Adipocyte (in vitro differentiated cells): Measurements from ENCODE around the gene NFATC2.

Experiments used
- DNase-seq: peaks from one replicate; pipeline ENCODE4 v3.0.0-alpha.2; 2015; ENCODE audit warnings: low read depth
- H3K27me3 ChIP-seq: replicated peaks from 2 replicates; pipeline ENCODE4 v1.7.0; 2013; ENCODE audit warnings: mild to moderate bottlenecking, low read length, moderate library complexity; ENCODE audit not compliant: control insufficient read depth, insufficient read depth
- H3K36me3 ChIP-seq: 2 replicates; pipeline ENCODE4 v1.7.0; 2013; ENCODE audit warnings: low read length, mild to moderate bottlenecking, moderate library complexity; ENCODE audit not compliant: control insufficient read depth, insufficient read depth, severe bottlenecking
- H3K4me1 ChIP-seq: 2 replicates; pipeline ENCODE4 v1.7.0; 2013; ENCODE audit warnings: mild to moderate bottlenecking, low read length, moderate library complexity; ENCODE audit not compliant: control insufficient read depth, insufficient read depth
- H3K4me3 ChIP-seq: 2 replicates; pipeline ENCODE4 v1.7.0; 2013; ENCODE audit warnings: mild to moderate bottlenecking, low read length, moderate library complexity
- H3K9ac ChIP-seq: 2 replicates; pipeline ENCODE4 v1.7.0; 2013; ENCODE audit warnings: mild to moderate bottlenecking, low read length, moderate library complexity
- H3K9me3 ChIP-seq: 2 replicates; pipeline ENCODE4 v1.7.0; 2013; ENCODE audit warnings: mild to moderate bottlenecking, low read length, moderate library complexity; ENCODE audit not compliant: control insufficient read depth

NFATC2 gene

DNA sequence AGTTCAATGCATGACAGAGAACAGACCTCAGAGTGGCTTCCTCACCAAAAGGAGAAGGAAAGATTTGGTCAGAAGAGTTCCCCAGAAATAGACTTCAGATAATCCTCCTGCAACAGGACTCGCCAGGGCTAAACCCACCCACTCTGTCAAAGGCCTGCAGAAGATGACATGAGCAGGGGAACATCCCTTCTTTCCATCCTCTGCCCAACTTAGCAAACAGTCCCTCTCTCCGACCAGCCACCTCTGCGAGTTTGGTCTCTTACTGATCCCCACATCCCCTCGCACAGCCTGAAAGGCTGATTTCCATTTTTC, 7.5 kb downstream of the NFATC2 start:
- Histone ChIP-seq H3K9ac (no peak overlapping the region), H3K4me1 (no peaks in the 10 kb centered on the region), H3K27me3 (peaks cover 16% of the 10 kb centered on the region), H3K9me3 (peaks cover 13% of the 10 kb centered on the region), H3K4me3 (no peak overlapping the region), H3K36me3 (no peaks in the 10 kb centered on the region)
- no peak for DNase-seq

DNA sequence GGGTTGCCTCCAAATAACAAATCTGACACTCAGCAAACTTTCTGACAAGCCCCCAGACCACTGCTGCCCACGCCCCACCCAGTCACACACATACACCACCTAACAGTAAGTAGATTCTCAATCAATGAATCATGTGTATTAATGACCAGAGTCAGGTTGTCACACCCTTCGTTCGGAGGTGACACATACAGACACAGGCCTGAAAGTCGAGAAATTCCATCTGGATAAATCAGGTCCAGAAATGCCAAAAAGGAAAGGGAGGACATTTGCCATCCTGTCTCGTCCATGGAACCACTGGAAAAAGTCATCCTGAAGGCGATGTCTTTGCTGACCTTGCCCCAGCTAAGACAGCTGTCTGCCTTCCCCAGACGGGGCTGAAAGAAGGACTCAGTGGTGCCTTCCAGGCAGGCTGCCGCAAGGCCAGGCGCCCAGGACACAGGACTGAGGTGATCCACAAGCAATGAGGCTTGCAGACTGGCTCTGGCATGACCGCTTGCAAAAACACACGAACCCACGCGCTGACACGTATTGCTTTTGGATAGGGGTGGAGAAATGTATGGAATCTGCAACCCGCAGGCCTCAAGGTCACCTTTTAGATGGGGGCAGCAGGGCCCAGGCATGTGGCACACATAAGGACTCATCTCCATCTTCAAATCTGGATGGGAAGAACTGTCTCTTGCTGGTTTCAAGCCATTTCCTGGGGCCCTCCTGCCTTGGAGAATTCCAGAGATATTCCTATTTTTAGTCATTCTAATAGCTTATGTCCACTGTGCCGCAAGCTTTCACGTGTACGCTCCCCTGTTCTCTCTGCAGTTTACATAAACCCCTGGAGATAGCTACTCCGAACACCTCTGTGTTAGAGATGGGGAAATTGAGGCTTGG, 9.0 kb downstream of the NFATC2 start:
- peak; percentile 62 for DNase-seq
- Histone ChIP-seq H3K9ac (no peak overlapping the region), H3K9me3 (peaks cover 13% of the 10 kb centered on the region), H3K4me1 (peaks cover 3% of the 10 kb centered on the region), H3K27me3 (peaks cover 16% of the 10 kb centered on the region), H3K36me3 (no peaks in the 10 kb centered on the region), H3K4me3 (no peak overlapping the region)

DNA sequence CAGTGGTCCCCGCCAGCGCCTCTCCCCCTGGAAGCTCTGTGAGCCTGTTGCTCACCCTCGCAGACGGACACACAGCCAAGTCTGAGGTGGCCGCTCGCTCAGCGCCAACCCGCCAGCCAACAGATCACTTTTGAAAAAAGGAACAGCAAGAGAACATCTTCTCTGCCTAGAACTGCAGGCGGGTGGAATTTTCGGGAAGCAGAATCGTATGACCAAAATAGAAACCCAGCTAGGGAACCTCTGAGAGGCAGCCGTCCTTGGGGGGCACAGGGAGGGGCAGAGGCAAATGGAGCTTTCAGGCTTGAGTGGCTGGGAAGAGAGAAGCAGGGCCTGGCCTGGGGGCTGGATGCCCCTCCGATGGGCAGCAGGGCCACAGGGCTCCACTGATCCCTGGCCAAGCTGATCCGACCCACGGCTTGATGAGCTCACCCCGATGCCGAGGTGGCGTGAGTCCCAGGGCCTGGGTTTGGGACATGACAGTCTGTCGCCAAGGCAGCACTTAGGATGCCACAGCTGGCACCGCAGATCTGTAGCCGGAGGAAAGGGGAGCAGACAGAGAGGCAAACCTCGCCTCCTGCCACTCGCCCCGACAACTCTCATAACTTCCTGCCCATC, 9.8 kb downstream of the NFATC2 start:
- DNase-seq, result no peak
- peaks cover 14% of the 10 kb centered on the region for H3K27me3 ChIP-seq
- H3K4me1 ChIP-seq, result peaks cover 3% of the 10 kb centered on the region
- H3K4me3 ChIP-seq, result no peak overlapping the region
- H3K9me3 ChIP-seq, result peaks cover 5% of the 10 kb centered on the region
- H3K36me3 ChIP-seq, result no peaks in the 10 kb centered on the region
- H3K9ac ChIP-seq, result no peak overlapping the region

DNA sequence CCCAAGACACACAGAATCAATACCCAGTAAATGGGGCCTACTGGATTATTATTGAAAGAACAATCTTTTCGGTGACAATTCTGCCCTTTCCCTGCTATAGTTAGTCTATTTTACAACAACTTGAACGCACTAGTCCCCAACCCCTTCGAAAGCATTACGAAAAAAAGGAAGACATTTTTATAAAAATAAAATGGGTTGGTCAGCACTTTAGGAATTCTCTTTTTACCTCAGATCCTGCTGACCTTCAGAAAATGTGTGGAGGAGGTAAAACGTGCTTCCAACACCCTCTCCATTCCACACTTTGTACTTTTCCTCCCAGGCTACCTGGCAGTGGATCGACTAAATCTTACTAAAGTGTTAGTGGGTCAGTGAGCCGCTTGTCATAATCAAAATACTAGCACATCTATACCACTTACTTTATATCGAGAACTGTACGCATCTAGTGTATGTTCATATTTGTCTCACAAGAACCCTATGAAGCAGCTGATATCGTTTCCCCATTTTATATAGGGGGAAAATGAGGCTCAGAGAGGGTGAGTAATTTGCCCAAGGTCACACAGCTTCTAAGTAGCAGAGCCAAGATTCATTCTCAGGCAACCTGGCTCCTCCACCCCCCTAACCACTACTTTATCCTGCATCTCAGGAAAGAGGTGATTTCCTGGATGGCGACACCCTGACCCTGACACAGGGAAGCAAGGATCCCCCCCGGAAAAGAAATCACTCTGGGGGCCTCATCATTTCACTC, 10.6 kb downstream of the NFATC2 start:
- DNase-seq, result no peak
- H3K9ac ChIP-seq, result no peak overlapping the region
- H3K27me3 ChIP-seq, result peaks cover 10% of the 10 kb centered on the region
- no peak overlapping the region for H3K4me3 ChIP-seq
- H3K36me3 ChIP-seq, result no peaks in the 10 kb centered on the region
- peaks cover 3% of the 10 kb centered on the region for H3K4me1 ChIP-seq
- no peaks in the 10 kb centered on the region for H3K9me3 ChIP-seq

DNA sequence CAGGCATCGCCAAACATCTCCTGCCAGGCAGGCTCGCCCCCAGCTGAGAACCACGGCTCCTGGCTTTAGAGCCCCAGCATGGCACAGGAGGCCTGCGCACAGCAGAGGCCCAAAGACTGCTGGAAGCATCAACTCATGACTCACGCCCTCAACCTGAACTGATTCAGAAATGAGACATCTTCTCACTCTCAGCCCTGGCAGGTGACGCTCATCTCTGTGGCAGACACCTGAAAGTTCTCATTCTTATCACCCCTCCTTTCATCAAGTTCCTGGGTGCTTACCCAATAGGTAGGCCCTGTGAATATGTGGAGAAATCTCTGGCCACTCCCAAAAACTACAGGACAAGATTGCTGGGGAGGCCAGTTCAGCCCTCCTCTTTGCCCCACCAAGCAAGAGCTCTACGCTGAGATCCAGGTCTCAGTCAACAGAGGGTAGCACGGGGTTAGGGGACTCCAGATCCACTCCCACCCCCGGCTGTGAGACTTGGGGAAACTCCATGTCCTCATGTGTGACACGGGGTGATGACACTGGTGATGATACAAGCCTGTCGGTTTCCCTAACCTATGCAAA, 11.3 kb downstream of the NFATC2 start:
- Histone ChIP-seq H3K9ac (no peak overlapping the region), H3K4me3 (no peak overlapping the region), H3K4me1 (peaks cover 3% of the 10 kb centered on the region), H3K9me3 (no peaks in the 10 kb centered on the region), H3K36me3 (no peaks in the 10 kb centered on the region), H3K27me3 (peaks cover 6% of the 10 kb centered on the region)
- no peak for DNase-seq

DNA sequence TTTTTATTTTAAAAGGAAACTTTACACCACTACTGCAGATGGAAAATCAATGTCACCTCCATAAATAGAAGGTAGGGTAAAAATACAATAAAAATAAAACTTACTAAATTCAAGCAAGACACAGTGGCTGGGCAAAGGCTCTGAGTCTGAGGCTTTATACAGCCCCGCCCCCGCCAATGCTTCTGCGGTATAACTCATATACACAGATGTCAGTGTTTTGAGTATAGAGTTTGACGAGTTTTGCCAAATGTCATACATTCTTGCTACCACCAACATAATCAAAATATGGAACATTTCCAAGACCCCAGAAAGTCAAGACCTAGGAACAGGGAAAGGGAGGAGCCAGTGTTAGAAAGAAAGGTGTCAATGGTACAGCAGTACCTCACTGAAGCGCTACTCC, 12.8 kb downstream of the NFATC2 start:
- Histone ChIP-seq H3K9me3 (no peaks in the 10 kb centered on the region), H3K9ac (no peak overlapping the region)
- no peak for DNase-seq

DNA sequence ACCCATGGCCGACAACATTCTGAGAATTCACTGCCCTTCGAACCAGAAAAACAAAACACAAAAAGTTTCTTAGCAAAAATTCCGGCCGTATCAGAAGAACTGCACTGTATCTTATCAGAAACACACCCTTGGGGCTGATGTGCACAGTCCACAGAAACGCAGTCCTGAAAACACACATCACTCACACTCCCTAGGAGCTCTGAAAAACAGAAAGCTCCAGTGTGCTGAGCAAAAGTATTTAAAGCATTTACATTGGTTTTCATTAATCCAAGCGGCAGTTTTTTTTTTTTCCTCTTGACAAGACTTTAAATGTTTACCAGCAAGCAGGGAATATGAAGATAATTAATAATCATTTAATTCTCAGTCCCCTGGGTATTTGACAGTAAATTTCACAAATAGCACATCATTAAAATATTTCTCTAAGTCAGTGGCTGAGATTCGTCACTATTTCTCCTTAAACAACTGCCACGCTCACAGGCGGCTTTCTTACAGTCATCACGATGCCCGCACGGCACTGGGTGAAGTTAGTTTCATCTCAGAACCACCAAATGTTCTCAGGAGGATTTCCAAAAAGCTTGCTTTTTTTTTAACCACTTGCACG, 13.3 kb downstream of the NFATC2 start:
- peak overlapping the region; percentile 39 for H3K4me3 ChIP-seq
- H3K9me3 ChIP-seq, result no peaks in the 10 kb centered on the region
- H3K27me3 ChIP-seq, result no peaks in the 10 kb centered on the region
- no peaks in the 10 kb centered on the region for H3K36me3 ChIP-seq
- H3K4me1 ChIP-seq, result peaks cover 3% of the 10 kb centered on the region
- peak; percentile 60 for DNase-seq
- no peak overlapping the region for H3K9ac ChIP-seq

More for the DNA sequence above, 12.8 kb downstream of the NFATC2 start:
- Histone ChIP-seq H3K27me3 (no peaks in the 10 kb centered on the region), H3K4me3 (peak overlapping the region; percentile 39), H3K36me3 (no peaks in the 10 kb centered on the region), H3K4me1 (peaks cover 3% of the 10 kb centered on the region)

DNA sequence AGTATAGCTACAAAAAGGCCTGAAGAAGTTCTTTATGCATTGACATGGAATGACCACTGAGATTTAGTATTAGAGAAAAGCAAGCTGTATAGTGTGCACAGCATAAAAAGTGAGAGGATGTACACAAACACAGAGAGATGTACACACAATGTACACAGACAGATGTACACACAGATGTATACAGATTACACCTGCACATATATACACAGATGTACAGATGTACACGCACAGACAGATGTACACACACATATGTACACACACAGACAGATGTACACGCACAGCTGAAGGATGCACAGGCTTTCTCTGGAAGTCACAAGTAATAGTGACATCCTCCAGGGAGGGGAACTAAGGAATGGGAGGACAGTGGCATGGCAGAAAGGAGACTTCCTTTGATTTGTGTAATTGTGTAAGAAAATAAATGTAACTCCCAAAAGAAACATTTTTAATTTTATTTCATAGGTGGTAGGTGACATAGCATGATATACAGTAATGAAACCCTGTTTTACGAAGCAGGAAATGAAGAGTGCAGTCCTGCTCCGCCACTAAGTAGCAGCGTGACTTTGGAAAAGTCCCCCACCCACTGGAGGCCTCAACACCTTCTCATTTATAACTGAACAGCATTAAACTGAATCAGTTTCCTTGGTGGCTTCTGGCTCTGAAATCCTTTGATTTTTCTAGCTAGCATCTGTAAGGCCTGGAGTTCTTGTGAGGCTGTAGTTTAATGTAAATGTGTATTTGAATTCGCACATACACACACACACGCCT, 14.1 kb downstream of the NFATC2 start:
- no peaks in the 10 kb centered on the region for H3K36me3 ChIP-seq
- peaks cover 3% of the 10 kb centered on the region for H3K4me1 ChIP-seq
- H3K4me3 ChIP-seq, result no peak overlapping the region
- H3K9me3 ChIP-seq, result no peaks in the 10 kb centered on the region
- H3K27me3 ChIP-seq, result no peaks in the 10 kb centered on the region
- no peak for DNase-seq
- no peak overlapping the region for H3K9ac ChIP-seq

DNA sequence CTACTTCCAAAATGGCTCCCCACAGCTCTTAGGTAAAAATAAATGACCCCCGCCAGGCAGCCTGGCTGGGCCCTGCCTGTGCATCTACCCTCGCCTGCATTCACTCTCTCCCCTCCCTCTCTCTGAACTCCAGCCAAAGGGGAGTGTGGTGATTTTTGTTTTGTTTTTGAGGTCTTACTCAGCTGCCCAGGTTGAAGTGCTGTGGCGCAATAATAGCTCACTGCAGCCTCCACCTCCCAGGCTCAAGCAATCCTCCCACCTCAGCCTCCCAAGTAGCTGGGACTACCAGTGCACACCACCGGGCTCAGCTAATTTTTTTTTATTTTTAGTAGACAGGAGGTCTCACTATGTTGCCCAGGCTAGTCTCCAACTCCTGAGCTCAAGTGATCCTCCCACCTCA, 15.8 kb downstream of the NFATC2 start:
- no peaks in the 10 kb centered on the region for H3K27me3 ChIP-seq
- no peak for DNase-seq
- no peak overlapping the region for H3K4me3 ChIP-seq
- H3K9ac ChIP-seq, result no peak overlapping the region
- peaks cover 3% of the 10 kb centered on the region for H3K4me1 ChIP-seq
- no peaks in the 10 kb centered on the region for H3K36me3 ChIP-seq
- H3K9me3 ChIP-seq, result no peaks in the 10 kb centered on the region

DNA sequence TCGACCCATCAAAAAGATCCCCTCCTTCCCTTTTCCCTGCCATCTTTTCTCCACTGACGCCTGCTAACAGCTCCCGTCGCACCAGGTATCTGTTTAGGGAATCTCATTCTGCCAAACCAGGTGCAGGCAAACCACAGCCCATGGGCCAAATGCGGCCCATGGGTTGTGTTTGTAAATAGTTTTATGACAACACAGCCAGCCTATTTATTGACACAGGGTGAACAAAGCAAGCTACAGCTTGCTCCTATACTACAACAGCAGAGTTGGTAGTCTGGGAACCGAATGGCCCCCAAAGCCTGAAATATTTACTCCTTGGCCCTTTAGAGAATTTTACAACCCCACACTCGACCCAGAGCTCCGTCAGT, 16.4 kb downstream of the NFATC2 start:
- H3K36me3 ChIP-seq, result no peaks in the 10 kb centered on the region
- no peak for DNase-seq
- no peak overlapping the region for H3K4me3 ChIP-seq

More for the DNA sequence above, 16.4 kb downstream of the NFATC2 start:
- Histone ChIP-seq H3K4me1 (peaks cover 3% of the 10 kb centered on the region), H3K27me3 (no peaks in the 10 kb centered on the region), H3K9ac (no peak overlapping the region), H3K9me3 (no peaks in the 10 kb centered on the region)
